ENCODE data around the gene RPL9.
"Not testable (repeated sequence)": the region's sequence is repeated elsewhere in the genome, so short reads cannot be mapped to it uniquely, and the experiment has no call there.

RPL9 gene

DNA sequence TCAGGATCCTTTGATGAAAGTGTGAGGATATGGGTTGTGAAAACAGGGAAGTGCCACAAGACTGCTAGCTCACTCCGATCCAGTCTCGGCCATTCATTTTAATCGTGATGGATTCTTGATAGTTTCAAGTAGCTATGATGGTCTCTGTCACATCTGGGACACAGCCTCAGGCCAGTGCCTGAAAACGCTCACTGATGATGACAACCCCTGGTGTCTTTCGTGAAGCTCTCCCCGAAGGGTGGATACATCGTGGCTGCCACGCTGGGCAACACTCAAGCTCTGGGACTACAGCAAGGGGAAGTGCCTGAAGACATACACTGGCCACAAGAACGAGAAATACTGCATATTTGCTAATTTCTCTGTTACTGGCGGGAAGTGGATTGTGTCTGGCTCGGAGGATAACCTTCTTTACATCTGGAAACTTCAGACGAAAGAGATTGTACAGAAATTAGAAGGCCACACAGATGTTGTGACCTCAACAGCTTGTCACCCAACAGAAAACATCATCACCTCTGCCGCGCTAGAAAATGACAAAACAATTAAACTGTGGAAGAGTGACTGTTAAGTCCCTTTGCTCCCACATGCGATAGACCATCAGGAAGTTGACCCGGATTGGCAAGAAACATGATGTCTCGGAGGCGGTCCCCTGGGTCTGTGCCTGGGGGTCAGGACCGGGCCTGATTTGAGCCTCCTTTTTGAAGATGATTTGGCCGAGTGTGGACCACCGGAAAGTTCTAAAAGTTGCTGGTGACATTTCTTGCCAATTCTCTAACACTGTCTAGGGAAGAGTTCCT lies 22.4 kb upstream of the RPL9 start:
- TF ChIP-seq POLR2A (IDR thresholded peaks at IDR 0.05; ENCODE audit: low read depth, low read length), result no peak
- FAIRE-seq (no peak), DNase-seq (ENCODE audit: insufficient read length, low spot score) (no peak)

DNA sequence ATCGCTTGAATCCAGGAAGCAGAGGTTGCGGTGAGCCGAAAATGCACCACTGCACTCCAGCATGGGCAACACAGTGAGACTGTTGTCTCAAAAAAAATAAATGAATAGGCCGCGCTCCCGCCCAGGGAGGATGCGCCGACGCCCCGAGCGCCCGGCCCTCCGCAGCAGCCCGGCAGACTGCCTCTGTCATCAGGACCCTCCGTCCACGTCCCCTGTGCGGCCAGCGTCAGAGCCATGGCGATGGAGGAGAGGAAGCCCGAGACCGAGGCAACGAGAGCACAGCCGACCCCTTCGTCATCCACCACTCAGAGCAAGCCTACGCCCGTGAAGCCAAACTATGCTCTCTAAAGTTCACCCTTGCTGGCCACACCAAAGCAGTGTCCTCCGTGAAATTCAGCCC lies 21.5 kb upstream of the RPL9 start:
- no peak for FAIRE-seq
- TF ChIP-seq POLR2A (IDR thresholded peaks at IDR 0.05; ENCODE audit: low read depth, low read length), result no peak

DNA sequence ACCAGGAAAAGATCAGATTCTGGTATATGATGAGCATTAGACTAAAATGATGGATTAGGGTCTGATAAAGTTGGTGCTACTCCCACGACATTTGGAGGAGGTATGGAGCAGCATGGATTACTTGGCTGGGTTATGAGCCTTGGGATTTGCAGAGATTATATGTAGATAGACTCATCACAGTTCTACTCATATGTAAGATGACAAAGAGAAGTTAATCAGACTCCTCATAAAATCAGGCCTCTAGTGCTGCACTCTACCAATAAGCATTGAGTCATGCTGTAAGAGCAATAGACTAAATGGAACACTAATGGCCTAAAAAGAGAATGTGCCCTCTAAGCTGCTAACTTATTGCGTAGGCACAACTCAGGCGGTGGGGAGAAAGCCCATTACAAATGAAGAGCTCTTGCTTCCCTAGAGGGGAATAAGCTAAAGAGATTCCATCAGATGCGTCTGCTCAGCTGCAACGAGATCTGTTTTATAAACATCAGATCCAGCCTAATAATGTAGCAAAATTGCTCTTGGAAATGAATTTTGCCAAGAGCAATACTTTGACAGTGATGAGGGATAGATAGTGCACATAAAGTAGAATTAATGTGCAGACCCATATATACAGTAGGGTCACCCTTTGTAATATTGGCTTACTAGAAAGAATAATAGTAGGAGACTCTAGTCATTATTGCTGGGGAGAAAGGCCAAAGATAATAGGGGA lies 17.6 kb upstream of the RPL9 start:
- DNase-seq (ENCODE audit: insufficient read length, low spot score) (no peak), FAIRE-seq (no peak)
- TF ChIP-seq POLR2A (IDR thresholded peaks at IDR 0.05; ENCODE audit: low read depth, low read length), result no peak

More for the DNA sequence above, 21.5 kb upstream of the RPL9 start:
- DNase-seq (ENCODE audit: insufficient read length, low spot score), result no peak

DNA sequence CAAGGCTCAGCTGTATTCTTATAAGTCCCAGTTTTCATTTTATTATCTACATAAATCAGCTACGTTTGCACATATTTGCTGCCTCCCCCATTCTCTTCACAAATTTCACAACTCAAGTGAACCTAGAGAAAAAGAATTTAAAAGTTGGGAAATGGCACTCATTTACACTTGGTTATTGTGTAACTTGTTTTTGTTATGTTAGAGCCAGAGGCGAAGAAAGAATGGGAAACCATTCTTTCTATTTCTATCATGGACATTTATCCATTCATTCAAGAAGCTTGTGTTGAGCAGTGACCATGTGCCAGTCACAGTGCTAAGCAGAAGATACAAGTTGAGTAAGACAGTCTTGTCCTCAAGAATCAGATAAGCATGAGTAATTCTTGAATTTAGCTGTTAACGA lies 13.7 kb upstream of the RPL9 start:
- FAIRE-seq (no peak), DNase-seq (ENCODE audit: insufficient read length, low spot score) (no peak)

DNA sequence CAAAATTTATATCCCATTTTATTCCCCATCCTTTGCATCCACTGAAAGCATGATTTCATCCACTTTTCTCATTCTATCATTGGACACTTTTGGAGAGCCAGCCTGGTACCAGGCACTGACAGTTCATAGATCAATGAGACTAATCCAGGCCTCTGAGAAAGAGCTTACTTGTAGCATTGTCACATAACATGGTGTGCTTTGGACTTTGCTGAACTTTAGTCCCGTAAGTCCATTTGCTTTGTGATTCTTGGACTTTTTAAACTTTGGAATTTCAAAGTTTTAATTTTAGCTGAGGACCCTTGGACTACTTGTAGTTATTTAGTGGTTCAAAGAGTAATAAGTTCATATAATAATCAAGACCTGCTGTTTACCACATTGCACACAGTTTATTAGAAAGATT lies 11.7 kb upstream of the RPL9 start:
- no peak for TF ChIP-seq POLR2A (IDR thresholded peaks at IDR 0.05; ENCODE audit: low read depth, low read length)
- FAIRE-seq, result no peak
- DNase-seq (ENCODE audit: insufficient read length, low spot score), result no peak

More for the DNA sequence above, 13.7 kb upstream of the RPL9 start:
- no peak for TF ChIP-seq POLR2A (IDR thresholded peaks at IDR 0.05; ENCODE audit: low read depth, low read length)

DNA sequence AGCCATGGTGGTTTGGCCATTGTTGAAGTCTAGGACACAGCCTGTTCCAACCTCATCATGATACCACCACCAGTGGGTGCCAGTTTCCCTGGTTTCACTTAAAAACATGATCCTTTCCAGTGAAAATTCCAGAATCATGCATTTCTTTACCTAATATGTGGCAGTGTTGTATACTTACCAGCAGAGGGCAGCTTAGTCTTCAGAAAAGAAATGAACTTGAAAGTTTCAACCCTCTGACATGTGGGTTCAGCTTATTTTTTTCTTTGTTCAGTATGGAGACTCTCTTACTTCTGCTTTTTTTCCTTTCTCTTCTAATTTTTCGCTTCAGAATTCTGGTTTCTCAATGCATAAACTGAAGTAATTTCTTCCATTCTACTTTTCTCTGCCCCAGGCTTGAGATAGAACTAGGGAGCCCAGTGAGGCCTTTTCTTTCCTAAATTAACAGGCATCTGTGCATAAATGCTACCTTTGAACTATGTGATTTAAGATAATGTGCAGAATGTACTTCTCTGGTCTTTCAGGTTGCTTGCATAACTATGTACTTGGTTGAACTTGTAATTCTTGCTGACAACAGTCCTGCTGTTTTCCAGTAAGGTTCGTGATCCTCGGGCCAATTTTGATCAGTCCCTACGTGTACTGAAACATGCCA lies 10.8 kb upstream of the RPL9 start:
- FAIRE-seq, result peak; percentile 95
- peak; percentile 20 for DNase-seq (ENCODE audit: insufficient read length, low spot score)
- no peak for TF ChIP-seq POLR2A (IDR thresholded peaks at IDR 0.05; ENCODE audit: low read depth, low read length)

DNA sequence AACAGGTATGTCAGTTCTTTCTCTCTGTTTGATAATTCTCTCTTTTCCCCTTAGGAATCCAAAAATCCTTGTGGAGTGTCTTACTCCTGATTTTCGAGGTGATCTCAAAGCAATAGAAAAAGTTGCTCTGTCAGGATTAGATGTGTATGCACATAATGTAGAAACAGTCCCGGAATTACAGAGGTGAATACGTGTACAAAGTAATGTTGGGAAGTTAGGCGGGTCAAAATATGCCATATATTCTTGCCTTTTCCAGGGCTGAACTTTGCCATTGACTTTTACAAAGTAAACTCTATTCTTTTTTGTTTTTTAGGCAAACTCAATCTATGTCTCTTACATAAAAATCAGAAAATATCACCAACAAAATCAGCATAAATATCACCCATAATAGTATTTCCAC lies 8.7 kb upstream of the RPL9 start:
- DNase-seq (ENCODE audit: insufficient read length, low spot score), result no peak

DNA sequence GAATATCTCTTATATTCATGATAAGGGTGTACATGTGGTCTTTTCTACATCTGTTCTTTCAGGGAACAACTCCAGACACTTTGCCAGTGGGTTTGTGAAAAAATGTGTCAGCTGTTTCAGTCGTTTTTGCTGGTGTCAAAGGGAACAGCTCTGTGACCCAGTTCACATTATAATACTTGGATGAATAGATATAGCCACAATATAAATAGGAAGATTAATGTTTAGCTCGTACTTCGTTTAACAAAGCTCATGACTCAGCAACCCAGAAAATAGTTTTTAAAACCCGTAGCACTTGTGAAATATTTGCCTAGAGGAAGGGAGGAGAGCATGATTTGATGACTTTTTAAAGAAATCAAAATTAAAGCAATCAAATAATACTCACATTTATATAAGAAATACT lies 8.0 kb upstream of the RPL9 start:
- no peak for TF ChIP-seq POLR2A (IDR thresholded peaks at IDR 0.05; ENCODE audit: low read depth, low read length)
- DNase-seq (ENCODE audit: insufficient read length, low spot score), result no peak
- FAIRE-seq, result no peak

More for the DNA sequence above, 8.7 kb upstream of the RPL9 start:
- no peak for TF ChIP-seq POLR2A (IDR thresholded peaks at IDR 0.05; ENCODE audit: low read depth, low read length)
- FAIRE-seq, result no peak

DNA sequence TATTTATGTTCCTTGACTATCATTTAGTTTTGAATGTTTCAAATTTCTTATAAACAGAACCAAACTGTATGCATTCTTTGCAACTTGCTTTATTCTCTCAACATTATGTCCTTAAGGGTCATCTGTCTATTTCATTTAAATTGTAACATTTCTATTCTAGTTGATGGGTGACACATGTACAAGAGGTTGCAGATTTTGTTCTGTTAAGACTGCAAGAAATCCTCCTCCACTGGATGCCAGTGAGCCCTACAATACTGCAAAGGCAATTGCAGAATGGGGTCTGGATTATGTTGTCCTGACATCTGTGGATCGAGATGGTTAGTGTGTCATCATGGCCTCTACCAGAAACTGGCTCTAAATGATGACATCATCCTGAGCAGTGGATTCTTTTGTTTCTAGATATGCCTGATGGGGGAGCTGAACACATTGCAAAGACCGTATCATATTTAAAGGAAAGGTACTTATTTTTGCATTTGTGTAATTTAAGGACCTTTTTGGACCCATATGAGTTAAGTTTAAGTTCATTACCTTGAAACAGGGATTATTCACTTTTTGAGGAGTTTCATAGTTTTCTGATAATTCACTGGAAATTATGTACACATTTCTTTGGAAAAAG lies 6.3 kb upstream of the RPL9 start:
- DNase-seq (ENCODE audit: insufficient read length, low spot score), result peak; percentile 25
- peak; percentile 71 for FAIRE-seq
- no peak for TF ChIP-seq POLR2A (IDR thresholded peaks at IDR 0.05; ENCODE audit: low read depth, low read length)

DNA sequence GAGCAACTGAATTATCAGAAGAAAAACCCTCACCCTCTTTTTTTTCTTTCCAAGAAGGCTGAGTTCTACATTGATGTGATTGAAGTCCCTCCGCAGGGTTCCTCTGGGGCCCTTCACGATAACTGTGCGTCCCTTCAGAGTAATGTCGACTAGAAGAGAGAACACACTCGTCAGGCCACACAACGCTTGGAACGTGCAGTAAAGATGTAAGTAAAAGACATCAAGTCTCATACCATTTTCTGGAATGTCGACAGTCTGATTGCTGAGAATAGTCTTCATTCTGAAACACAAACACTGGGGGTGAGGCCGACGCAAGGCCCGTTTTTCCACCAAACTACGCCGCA lies 589 bp downstream of the RPL9 start:
- not testable (repeated sequence) for FAIRE-seq; DNase-seq (ENCODE audit: insufficient read length, low spot score)

DNA sequence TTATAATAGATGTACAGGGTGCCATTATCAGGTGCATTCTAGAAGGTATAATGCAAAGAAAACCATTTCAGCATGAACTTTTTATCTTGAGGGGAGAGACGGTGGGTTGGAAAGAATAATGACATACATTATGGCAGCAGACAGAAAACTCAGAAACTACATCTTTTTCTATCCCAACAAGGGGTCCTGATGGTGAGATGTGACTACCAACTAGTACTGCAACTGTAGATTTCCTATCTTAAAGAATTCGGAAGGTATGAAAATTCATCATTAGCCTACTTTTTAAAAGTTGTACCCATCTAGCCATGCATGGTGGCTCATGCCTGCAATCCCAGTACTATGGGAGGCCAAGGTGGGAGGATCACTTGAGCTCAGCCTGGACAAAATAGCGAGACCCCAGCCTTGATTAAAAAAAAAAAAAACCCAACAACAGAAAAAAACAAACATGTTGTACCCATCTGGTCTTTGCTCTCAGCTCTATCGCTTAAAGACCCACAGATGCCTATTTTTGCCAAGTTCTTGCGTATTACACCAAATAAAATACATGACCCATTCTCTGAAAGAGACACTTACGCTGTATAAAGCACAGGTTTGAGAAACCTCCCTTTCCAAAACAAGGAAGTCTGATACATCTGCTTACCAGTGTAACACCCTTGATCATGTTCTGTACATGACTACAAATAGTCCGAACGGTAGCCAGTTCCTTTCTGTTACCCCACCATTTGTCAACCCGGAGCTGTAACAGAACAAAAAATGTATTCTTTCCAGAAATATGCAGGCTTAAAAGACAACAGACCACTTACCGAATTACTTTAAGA lies 1.6 kb downstream of the RPL9 start:
- no peak for FAIRE-seq
- no peak for DNase-seq (ENCODE audit: insufficient read length, low spot score)
- TF ChIP-seq POLR2A (IDR thresholded peaks at IDR 0.05; ENCODE audit: low read depth, low read length), result no peak

DNA sequence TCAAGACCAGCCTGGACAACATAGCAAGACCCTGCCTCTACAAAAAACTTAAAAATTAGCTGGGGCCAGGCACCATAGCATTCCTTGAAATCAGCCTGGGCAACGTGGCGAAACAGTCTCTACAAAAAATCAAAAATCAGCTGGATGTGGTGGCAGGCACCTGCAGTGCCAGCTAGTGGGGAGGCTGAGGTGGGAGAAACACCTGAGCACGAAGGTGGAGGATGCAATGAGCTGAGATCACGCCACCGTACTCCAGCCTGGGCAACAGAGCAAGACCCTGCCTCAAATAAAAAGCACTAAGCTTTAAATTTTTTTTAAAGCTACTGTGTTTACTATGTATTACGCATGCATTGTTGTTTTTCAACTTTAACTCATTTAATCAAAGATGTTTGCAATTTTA lies 3.2 kb downstream of the RPL9 start:
- FAIRE-seq (no peak), DNase-seq (ENCODE audit: insufficient read length, low spot score) (no peak)
- no peak for TF ChIP-seq POLR2A (IDR thresholded peaks at IDR 0.05; ENCODE audit: low read depth, low read length)

DNA sequence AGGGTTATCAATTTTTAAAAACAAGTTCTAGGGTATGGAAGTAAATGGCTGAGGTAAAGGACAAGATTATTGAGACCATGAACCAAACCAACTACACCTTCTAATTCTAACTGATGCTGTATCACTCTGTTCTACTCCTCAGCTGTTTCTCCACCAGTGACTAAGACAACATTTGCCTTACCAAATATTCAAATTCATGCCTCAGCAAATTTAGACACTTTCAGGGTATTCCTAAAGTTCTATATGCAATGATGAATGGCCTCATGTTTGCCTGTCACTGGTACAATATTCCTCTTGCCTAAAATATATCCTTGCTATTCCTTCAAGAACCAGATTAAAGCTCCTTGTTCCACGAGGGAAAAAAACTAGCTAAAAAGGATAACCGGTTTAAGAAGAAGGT lies 5.0 kb downstream of the RPL9 start:
- FAIRE-seq (no peak), DNase-seq (ENCODE audit: insufficient read length, low spot score) (no peak)
- no peak for TF ChIP-seq POLR2A (IDR thresholded peaks at IDR 0.05; ENCODE audit: low read depth, low read length)

All from H54 (cell line).